ENCODE results near the gene GATAD2B.

GATAD2B gene

GRCh38 chr1:153929981-153930948 lies 7.5 kb upstream of the GATAD2B start:
- no peak overlapping the region for H3K27ac ChIP-seq
- no peak overlapping the region for H3K9ac ChIP-seq (ENCODE audit: insufficient read length)
- no peak for TF ChIP-seq EZH2 (IDR thresholded peaks at IDR 0.05)
- TF ChIP-seq POLR2AphosphoS5 (IDR thresholded peaks at IDR 0.05; ENCODE audit: borderline replicate concordance, low read depth, low read length), result no peak
- no peak for TF ChIP-seq FOXP2 (optimal IDR thresholded peaks at IDR 0.05; ENCODE audit: control extremely low read depth, extremely low read length, insufficient read depth)

GRCh38 chr1:153929426-153929825 lies 6.7 kb upstream of the GATAD2B start:
- no peak overlapping the region for H3K27ac ChIP-seq
- H3K9ac ChIP-seq (ENCODE audit: insufficient read length), result no peak overlapping the region
- no peaks in the 10 kb centered on the region for H3K9me3 ChIP-seq (ENCODE audit: low read depth, low read length)
- DNase-seq (ENCODE audit: low read depth, low spot score), result no peak
- H3K36me3 ChIP-seq (ENCODE audit: insufficient read depth, low read length), result peaks cover 4% of the 10 kb centered on the region; the same call in 1 of the 2 replicates
- H3K4me3 ChIP-seq, result no peak overlapping the region
- TF ChIP-seq EZH2 (IDR thresholded peaks at IDR 0.05) (no peak), POLR2AphosphoS5 (IDR thresholded peaks at IDR 0.05; ENCODE audit: borderline replicate concordance, low read depth, low read length) (no peak), FOXP2 (optimal IDR thresholded peaks at IDR 0.05; ENCODE audit: control extremely low read depth, extremely low read length, insufficient read depth) (no peak)

More at GRCh38 chr1:153929981-153930948, 7.5 kb upstream of the GATAD2B start:
- no peak for DNase-seq (ENCODE audit: low read depth, low spot score)
- H3K9me3 ChIP-seq (ENCODE audit: low read depth, low read length), result no peaks in the 10 kb centered on the region
- H3K36me3 ChIP-seq (ENCODE audit: insufficient read depth, low read length), result peaks cover 4% of the 10 kb centered on the region; the same call in 1 of the 2 replicates
- H3K4me3 ChIP-seq, result no peak overlapping the region

GRCh38 chr1:153928791-153929341 lies 6.1 kb upstream of the GATAD2B start:
- Histone ChIP-seq H3K9me3 (ENCODE audit: low read depth, low read length) (no peaks in the 10 kb centered on the region), H3K9ac (ENCODE audit: insufficient read length) (no peak overlapping the region), H3K36me3 (ENCODE audit: insufficient read depth, low read length) (peaks cover 4% of the 10 kb centered on the region; the same call in 1 of the 2 replicates), H3K4me3 (no peak overlapping the region), H3K27ac (no peak overlapping the region)
- DNase-seq (ENCODE audit: low read depth, low spot score), result no peak
- TF ChIP-seq EZH2 (IDR thresholded peaks at IDR 0.05) (no peak), FOXP2 (optimal IDR thresholded peaks at IDR 0.05; ENCODE audit: control extremely low read depth, extremely low read length, insufficient read depth) (no peak), POLR2AphosphoS5 (IDR thresholded peaks at IDR 0.05; ENCODE audit: borderline replicate concordance, low read depth, low read length) (no peak)

GRCh38 chr1:153928245-153928644 lies 5.5 kb upstream of the GATAD2B start:
- Histone ChIP-seq H3K4me3 (no peak overlapping the region), H3K36me3 (ENCODE audit: insufficient read depth, low read length) (peaks cover 3% of the 10 kb centered on the region; the same call in 1 of the 2 replicates), H3K9me3 (ENCODE audit: low read depth, low read length) (no peaks in the 10 kb centered on the region), H3K9ac (ENCODE audit: insufficient read length) (no peak overlapping the region), H3K27ac (no peak overlapping the region)
- TF ChIP-seq POLR2AphosphoS5 (IDR thresholded peaks at IDR 0.05; ENCODE audit: borderline replicate concordance, low read depth, low read length) (no peak; the same call in 1 of the 2 replicates), FOXP2 (optimal IDR thresholded peaks at IDR 0.05; ENCODE audit: control extremely low read depth, extremely low read length, insufficient read depth) (no peak), EZH2 (IDR thresholded peaks at IDR 0.05) (no peak)
- DNase-seq (ENCODE audit: low read depth, low spot score), result no peak

- H3K27ac ChIP-seq, result no peak overlapping the region
- TF ChIP-seq FOXP2 (optimal IDR thresholded peaks at IDR 0.05; ENCODE audit: control extremely low read depth, extremely low read length, insufficient read depth) (no peak), POLR2AphosphoS5 (IDR thresholded peaks at IDR 0.05; ENCODE audit: borderline replicate concordance, low read depth, low read length) (no peak), EZH2 (IDR thresholded peaks at IDR 0.05) (no peak)
- no peak for DNase-seq (ENCODE audit: low read depth, low spot score)
Measured at GRCh38 chr1:153926405-153926804, 3.6 kb upstream of the GATAD2B start.

GRCh38 chr1:153922076-153922971 lies 448 bp downstream of the GATAD2B start:
- H3K4me3 ChIP-seq, result peak overlapping the region; percentile 98
- peaks cover 6% of the 10 kb centered on the region for H3K36me3 ChIP-seq (ENCODE audit: insufficient read depth, low read length)
- TF ChIP-seq EZH2 (IDR thresholded peaks at IDR 0.05), result no peak
- TF ChIP-seq FOXP2 (optimal IDR thresholded peaks at IDR 0.05; ENCODE audit: control extremely low read depth, extremely low read length, insufficient read depth), result no peak
- TF ChIP-seq POLR2AphosphoS5 (IDR thresholded peaks at IDR 0.05; ENCODE audit: borderline replicate concordance, low read depth, low read length), result no peak
- H3K9me3 ChIP-seq (ENCODE audit: low read depth, low read length), result no peaks in the 10 kb centered on the region
- peak overlapping the region; percentile 75; the same call in 1 of the 2 replicates for H3K27ac ChIP-seq
- DNase-seq (ENCODE audit: low read depth, low spot score), result no peak
- H3K9ac ChIP-seq (ENCODE audit: insufficient read length), result peak overlapping the region; percentile 78

More at GRCh38 chr1:153926405-153926804, 3.6 kb upstream of the GATAD2B start:
- H3K4me3 ChIP-seq, result no peak overlapping the region
- no peak overlapping the region for H3K9ac ChIP-seq (ENCODE audit: insufficient read length)
- no peaks in the 10 kb centered on the region for H3K36me3 ChIP-seq (ENCODE audit: insufficient read depth, low read length)
- no peaks in the 10 kb centered on the region for H3K9me3 ChIP-seq (ENCODE audit: low read depth, low read length)

GRCh38 chr1:153921803-153922075 lies 1.0 kb downstream of the GATAD2B start:
- Histone ChIP-seq H3K9me3 (ENCODE audit: low read depth, low read length) (no peaks in the 10 kb centered on the region), H3K36me3 (ENCODE audit: insufficient read depth, low read length) (peaks cover 6% of the 10 kb centered on the region), H3K4me3 (peak overlapping the region; percentile 98), H3K27ac (peak overlapping the region; percentile 75; the same call in 1 of the 2 replicates), H3K9ac (ENCODE audit: insufficient read length) (peak overlapping the region; percentile 78)
- no peak for TF ChIP-seq FOXP2 (optimal IDR thresholded peaks at IDR 0.05; ENCODE audit: control extremely low read depth, extremely low read length, insufficient read depth)
- TF ChIP-seq EZH2 (IDR thresholded peaks at IDR 0.05), result no peak
- no peak for TF ChIP-seq POLR2AphosphoS5 (IDR thresholded peaks at IDR 0.05; ENCODE audit: borderline replicate concordance, low read depth, low read length)
- DNase-seq (ENCODE audit: low read depth, low spot score), result no peak
